Measurements from ENCODE around the gene TNFAIP8. TPM values are rescaled to one million over a fixed set of nuclear protein-coding genes. Genes with fewer than 3 reads are reported as not detected.

TNFAIP8 gene
- total and polyA plus RNA-seq, 9 of the 15 experiments (the other 6 are each of a cell fraction or from before 2014, with no cell fraction given): 29.9 to 52.2 (median 44.8) TPM

- no peak for TF ChIP-seq RERE (CRISPR knock-in tag; IDR thresholded peaks at IDR 0.05; ENCODE audit: borderline replicate concordance)
- no peak for TF ChIP-seq NFE2L1 (tag; IDR thresholded peaks at IDR 0.05; ENCODE audit: borderline replicate concordance, low read depth)
Observed at GRCh38 chr5:119418606-119419100, 62.8 kb downstream of the TNFAIP8 start (continued).

- BruUV-seq (replicated peaks): no TSS peak
- TF ChIP-seq PREB (CRISPR knock-in tag; IDR thresholded peaks at IDR 0.05) (no peak), LARP7 (IDR thresholded peaks at IDR 0.05) (no peak), ZNF507 (tag; conservative IDR thresholded peaks at IDR 0.05) (no peak), HOMEZ (CRISPR knock-in tag; IDR thresholded peaks at IDR 0.05) (no peak), U2AF2 (optimal IDR thresholded peaks at IDR 0.05; ENCODE audit: low read depth, low read length) (no peak), NFATC3 (IDR thresholded peaks at IDR 0.05) (no peak), EWSR1 (IDR thresholded peaks at IDR 0.05; ENCODE audit: borderline replicate concordance, low read depth, partially characterized antibody) (no peak), ATF4 (CRISPR knock-in tag; IDR thresholded peaks at IDR 0.05) (no peak)
Observed at GRCh38 chr5:119420169-119420568, 64.3 kb downstream of the TNFAIP8 start.

More at GRCh38 chr5:119420169-119420568, 64.3 kb downstream of the TNFAIP8 start:
- no peak for DNase-seq (ENCODE audit: extremely low read depth in 1 of 4, low spot score in 3 of 4)
- Histone ChIP-seq H3K9me1 (ENCODE audit: control insufficient read depth, insufficient read depth, low read length) (no peaks in the 10 kb centered on the region), H3K36me3 (ENCODE audit: control insufficient read depth, insufficient read depth, low read length) (no peaks in the 10 kb centered on the region), H3K79me2 (ENCODE audit: control insufficient read depth, insufficient read depth, low read length) (no peaks in the 10 kb centered on the region), H3K27ac (ENCODE audit: extremely low read depth, low read depth, low read length) (no peak overlapping the region), H3K4me2 (ENCODE audit: insufficient read depth, low read length) (no peak overlapping the region), H3K9ac (ENCODE audit: insufficient read depth in 1 of 2, low read depth in 2 of 2, low read length in 2 of 2) (no peak overlapping the region), H3K9me3 (replicated peaks; ENCODE audit: control insufficient read depth, insufficient read depth, low read depth, low read length) (no peaks in the 10 kb centered on the region), H3K4me1 (replicated peaks in 1 of 2; ENCODE audit: control insufficient read depth in 2 of 2, insufficient read depth in 2 of 2, low read length in 2 of 2) (peaks cover 0 to 22% of the 10 kb centered on the region in 2 experiments; a peak in 2 of 5 replicates), H2AFZ (ENCODE audit: low read depth, low read length) (no peak overlapping the region; the same call in 1 of the 2 replicates), H3K4me3 (no peak overlapping the region), H3K27me3 (ENCODE audit: control insufficient read depth in 2 of 2, insufficient read depth in 2 of 2, low read length in 2 of 2) (no peaks in the 10 kb centered on the region), H4K20me1 (replicated peaks; ENCODE audit: control insufficient read depth, insufficient read depth, low read length) (no peaks in the 10 kb centered on the region)
- ChIA-PET CTCF (ENCODE audit: low intra/inter-chr PET ratio) (no interaction called here), POLR2A (no interaction called here)
- intact Hi-C loops (cut with micrococcal nuclease): no loop called here
- no peak for FAIRE-seq
- ATAC-seq: no peak
- in situ Hi-C loops (cut with MboI): no loop called here
- 14% methylated on average over 3 of the region's 3 CpGs for WGBS (ENCODE audit: insufficient coverage, low coverage, missing lambda C conversion rate)
